Myocyte (in vitro differentiated cells): ENCODE data around the gene RFT1. TPM values are rescaled to one million over a fixed set of nuclear protein-coding genes. Genes with fewer than 3 reads are reported as not detected.

Experiments used
- DNase-seq: peaks from one replicate; pipeline ENCODE4 v3.0.0-alpha.2; 2012; ENCODE audit warnings: low read depth
- polyA plus RNA-seq: library from polyadenylated mRNA; unstranded; fragments of >200 nt; gene quantifications from one replicate; pipeline ENCODE4 v1.2.1, GENCODE V29; 2012; ENCODE audit warnings: missing spikeins
- total RNA-seq: library from RNA; depleted of rRNA; stranded (reverse); fragments of >200 nt; gene quantifications from 2 replicates; pipeline ENCODE4 v1.2.3, GENCODE V29; 2014

RFT1 gene, protein sequence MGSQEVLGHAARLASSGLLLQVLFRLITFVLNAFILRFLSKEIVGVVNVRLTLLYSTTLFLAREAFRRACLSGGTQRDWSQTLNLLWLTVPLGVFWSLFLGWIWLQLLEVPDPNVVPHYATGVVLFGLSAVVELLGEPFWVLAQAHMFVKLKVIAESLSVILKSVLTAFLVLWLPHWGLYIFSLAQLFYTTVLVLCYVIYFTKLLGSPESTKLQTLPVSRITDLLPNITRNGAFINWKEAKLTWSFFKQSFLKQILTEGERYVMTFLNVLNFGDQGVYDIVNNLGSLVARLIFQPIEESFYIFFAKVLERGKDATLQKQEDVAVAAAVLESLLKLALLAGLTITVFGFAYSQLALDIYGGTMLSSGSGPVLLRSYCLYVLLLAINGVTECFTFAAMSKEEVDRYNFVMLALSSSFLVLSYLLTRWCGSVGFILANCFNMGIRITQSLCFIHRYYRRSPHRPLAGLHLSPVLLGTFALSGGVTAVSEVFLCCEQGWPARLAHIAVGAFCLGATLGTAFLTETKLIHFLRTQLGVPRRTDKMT
- 6.7 and 7.5 TPM in 2 replicates for total RNA-seq
- polyA plus RNA-seq: 16.7 TPM

GRCh38 chr3:53130179-53131061 is at the start of gene RFT1:
TSS of gene RFT1 (minus strand) at chr3:53130435. CDS start at chr3:53130400, 35 bp downstream.
- DNase-seq: peak; percentile 98

DNA sequence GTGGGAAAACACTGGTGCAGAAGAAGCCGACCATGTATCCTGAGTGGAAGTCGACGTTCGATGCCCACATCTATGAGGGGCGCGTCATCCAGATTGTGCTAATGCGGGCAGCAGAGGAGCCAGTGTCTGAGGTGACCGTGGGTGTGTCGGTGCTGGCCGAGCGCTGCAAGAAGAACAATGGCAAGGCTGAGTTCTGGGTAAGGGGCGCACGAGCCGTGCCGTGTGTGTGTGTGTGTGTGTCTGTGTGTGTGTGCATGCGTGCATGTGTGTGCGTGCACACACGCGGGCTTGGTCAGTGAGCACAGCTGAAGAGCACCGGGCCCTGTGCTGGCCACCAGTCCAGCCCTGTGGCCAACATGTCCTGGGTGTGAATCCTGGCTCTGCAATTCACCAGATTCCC is 49.3 kb upstream of the RFT1 start:
- DNase-seq: no peak

DNA sequence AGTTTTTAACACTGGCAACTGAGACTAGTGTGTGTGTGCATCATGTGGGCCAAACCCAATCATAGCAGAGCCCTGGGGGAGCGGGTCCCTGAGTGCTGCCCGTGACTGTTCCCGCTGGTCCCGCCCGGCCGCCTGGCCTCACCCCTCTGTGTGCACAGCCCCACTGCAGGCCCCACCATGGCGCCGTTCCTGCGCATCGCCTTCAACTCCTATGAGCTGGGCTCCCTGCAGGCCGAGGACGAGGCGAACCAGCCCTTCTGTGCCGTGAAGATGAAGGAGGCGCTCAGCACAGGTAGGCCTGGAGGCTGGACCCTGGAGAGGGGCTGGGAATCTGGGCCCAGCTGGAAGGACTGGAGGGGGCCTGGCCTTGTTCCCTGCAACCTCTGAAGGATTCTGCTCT is 48.0 kb upstream of the RFT1 start:
- DNase-seq: no peak

DNA sequence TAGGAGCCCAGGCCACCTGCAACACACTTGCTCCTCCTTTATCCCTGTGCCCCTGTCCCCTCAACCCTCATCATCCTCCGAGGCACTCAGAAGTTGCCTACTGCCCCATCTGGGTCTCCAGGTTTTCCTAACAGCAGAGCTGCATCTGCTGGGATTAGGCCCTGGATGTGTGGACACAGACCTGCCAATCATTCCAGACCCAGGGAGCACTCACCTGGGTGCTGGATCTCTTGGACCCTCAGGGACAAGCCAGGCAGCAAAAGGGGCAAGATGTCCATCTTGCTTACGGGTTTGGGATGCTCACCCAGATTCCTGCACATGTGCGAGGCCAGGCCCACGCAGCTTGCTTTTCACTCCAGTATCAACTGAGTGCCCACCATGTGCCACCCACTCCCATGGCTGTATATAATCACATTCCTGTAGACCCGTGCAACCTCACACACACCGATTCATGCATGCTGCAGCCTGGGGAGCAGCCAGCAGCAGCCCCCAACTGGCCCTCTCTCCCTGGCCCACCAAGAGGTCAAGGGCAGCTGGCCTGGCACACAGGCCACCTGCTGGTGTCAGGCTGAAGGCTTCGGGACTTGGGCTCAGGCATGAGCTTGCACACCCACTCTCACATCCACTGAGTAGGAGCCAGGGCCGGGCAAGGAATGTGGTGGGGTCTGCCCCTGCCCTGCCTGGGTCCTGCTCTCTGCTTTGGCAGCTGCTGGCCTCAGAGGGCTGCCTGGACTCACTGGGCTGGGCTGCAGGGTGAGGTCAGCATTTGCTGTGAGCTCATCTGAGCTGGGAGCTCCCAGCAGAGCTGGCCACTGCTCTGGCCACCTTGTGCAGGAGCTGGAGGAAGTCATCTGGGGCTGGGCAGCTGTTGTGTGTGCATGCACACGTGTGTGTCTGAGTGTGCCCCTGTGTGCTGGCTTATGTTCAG is 45.6 kb upstream of the RFT1 start:
- DNase-seq: peak; percentile 75

GRCh38 chr3:53174346-53175250 is 44.4 kb upstream of the RFT1 start:
- DNase-seq: peak; percentile 83

- no peak for DNase-seq
Measured at GRCh38 chr3:53173107-53173506, 42.9 kb upstream of the RFT1 start.

DNA sequence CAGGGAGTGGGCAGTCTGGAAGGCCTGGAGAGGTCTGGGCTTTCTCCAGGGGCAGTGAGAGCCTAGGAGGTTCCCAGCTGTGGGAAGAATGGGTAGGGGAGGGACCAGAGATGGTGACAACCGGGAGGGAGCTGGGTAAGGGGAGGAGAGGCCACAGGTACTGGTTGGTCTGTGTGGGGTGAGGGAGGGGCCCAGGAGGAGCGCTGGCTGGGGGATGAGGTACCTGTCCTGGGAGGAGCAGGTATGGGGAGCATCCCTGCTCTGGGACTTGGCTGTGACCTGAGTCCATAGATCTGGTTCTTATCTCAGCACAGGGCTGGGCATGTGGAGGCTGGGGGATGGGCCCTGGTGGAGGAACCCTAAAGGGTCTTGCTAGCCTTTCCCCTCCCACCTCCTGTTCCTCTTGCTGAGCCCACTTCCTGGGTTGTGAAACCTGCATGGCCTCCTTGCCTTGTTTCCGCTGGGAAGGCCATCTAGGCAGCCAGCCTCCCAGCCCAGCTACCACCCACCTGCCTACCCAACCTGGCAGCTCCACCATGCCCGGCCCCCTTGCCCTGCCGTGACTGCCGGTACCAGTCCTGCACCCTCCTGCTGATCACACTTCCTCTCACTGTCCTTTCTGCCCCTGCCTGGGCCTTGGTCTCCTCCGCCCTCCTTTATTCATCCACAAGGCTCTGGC is 41.7 kb upstream of the RFT1 start:
- no peak for DNase-seq

DNA sequence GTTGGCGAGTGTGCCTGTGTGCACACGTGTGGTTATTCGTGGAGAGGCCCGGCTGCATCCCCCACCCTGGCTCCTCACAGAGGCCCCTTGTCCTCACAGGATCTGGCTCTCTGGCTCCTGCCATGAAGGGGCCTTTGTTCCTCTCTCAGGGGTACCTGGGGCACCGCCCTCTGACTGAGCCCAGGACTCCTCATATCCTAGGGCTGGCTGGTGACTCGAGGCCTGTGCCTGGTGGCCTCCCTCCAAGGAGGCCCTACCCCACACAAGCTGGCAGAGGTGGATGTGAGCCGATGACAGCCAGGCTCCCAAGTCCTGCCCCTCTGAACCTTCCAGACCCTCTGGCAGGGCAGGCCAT is 40.8 kb upstream of the RFT1 start:
- no peak for DNase-seq

DNA sequence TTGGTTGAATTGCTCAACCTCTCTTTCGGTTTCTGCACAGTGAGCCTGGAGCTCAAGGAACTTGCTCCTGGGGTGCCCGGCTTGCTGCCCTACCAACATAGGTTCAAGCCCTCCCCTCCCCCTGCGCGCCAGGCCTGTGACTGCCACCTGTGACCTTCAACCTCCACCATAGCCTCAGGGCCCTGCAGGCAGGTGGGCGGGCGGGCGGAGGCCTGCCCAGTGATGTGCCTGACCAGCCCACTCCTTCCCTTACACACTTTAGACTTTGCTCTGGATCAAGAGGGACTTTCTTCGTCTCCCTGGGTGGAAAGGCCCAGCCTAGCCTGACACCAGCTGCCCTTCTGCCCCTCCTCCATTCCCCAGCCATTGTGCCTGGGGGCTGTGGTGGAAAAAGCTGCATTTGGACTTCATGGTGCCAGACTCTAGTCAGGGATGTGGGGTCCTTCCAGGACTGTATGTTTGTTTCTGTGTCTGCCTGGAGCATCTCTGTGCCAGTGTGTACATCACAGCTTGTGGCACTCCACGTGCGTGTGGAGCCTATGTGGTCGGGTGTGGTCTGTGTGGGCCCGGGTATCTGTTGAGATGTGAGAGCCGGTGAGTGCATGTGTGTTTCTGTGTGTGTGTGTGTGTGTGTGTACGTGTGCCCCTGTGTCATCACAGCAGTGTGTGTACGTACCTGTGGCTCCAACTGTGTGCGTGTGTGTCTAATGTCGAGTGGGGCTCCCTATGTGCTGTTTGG is 40.3 kb upstream of the RFT1 start:
- no peak for DNase-seq

- DNase-seq: no peak
Measured at GRCh38 chr3:53169832-53170324, 39.6 kb upstream of the RFT1 start.

DNA sequence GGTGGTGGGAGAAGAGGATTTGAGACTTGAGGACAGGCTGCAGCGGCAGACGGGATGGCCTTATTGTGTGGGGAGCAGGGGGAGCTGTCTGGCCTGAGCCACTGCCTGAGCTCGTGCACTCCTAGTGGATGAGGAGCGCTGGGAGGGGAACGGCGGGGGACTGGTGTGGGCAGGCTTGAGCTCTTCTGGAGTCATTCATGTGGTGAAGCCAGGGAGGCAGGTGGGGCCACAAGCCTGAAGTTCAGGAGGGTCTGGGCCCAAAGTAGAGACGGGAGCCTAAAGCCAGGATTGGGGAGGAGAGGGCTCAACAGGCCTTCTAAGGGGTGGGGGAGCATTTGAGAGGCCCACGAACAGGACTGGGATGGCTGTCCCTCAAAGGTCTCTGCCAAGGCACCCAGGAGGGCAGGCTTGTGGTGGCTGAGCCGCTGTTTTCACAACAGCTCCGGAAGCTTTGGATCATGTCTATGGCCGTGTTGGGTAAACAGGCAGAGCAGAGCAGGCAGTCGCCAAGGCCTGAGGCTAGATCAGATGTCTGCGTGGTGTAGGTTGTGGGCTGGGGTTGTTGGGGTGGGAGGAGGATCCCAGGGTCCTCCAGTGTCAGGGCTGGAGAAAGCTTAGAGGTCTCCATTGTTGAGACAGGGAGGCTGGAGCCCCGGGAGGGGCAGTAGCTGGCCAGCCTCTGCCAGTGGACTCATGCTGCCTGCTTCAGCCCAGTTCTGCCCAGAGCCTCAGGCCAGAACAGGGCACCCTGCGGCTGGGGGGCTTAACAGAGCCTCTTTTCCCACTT is 39.0 kb upstream of the RFT1 start:
- peak; percentile 46 for DNase-seq

DNA sequence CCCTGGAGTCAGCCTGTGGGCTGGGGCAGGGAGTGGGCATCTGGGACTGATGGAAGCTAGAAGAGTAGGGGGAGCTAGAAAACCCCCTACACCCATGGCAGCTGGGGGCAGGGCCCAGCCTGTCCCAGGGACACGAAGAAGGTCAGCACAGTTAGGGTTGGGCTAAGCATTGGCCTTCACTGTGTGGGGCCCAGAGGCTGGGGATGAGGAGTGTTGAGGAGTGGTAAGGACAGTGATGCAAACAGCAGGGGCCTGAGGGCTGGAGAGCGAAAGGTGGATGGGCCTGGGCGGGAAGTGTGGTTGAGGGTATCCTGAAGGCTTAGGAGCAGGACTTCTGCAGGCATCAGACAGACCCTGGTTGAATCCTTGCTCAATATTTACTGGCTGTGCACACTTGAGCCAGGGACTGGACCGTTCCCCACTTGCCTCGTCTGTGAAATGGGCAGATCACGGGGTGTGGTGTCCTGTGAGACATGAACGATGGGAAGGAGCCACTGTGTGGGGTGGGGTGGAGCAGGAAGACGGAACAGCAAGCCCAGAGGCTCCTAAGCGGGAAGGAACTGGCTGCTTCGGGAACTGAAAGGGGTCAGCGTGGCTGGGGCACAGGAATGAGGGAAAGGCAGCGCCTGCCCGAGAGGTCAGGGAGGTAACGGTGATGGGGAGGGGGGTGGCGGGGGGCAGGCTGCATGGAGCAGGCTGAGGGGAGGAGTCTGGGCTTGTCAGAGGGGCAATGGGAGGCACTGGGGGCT is 38.1 kb upstream of the RFT1 start:
- DNase-seq: no peak

DNA sequence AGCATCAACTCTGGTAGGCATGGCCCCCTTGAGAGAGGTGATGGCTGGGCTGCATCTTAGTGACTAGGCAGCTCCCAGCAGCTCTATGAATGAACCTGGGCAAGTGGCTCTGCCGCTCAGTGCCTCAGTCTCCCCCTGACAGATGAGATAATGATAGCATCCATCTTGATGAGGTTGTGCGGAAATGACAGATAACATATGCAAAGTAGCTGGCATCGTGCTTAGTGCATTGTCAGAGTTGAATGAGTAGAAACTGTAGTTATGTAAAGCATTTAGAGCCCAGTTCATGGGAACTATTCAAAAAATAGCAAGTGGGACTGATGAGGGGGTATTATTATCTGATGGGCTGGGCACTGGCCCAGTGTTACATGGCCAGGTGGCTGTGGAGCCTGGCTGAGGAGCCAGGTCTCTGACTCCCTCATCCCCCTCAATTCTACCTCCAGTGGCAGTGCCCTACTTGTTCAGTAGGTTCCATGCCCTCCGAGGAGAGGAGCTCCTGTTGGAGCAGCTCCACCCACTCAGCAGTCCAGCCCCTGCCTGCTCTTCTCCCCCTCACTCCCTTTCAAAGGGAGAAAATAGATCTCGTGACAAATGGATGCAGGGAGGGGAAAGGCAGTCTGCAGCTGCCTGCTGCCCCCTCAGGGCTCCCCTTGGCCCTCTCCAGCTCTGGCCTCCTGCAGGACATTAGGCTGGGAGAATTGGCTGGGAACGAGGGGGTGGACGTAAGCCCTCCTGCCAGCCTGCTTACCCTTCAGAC is 37.4 kb upstream of the RFT1 start:
- DNase-seq: no peak

- peak; percentile 84 for DNase-seq
Measured at GRCh38 chr3:53166781-53167291, 36.6 kb upstream of the RFT1 start.

GRCh38 chr3:53166206-53166605 is 36.0 kb upstream of the RFT1 start:
- no peak for DNase-seq

GRCh38 chr3:53164911-53165310 is 34.7 kb upstream of the RFT1 start:
- no peak for DNase-seq
